ENCODE measurements around the gene TRUB1. TPM values are rescaled to one million over a fixed set of nuclear protein-coding genes. Genes with fewer than 3 reads are reported as not detected.

Gene TRUB1
- total RNA-seq, 2 experiments from 2014 or later: 16.3 to 22.6 TPM

DNA sequence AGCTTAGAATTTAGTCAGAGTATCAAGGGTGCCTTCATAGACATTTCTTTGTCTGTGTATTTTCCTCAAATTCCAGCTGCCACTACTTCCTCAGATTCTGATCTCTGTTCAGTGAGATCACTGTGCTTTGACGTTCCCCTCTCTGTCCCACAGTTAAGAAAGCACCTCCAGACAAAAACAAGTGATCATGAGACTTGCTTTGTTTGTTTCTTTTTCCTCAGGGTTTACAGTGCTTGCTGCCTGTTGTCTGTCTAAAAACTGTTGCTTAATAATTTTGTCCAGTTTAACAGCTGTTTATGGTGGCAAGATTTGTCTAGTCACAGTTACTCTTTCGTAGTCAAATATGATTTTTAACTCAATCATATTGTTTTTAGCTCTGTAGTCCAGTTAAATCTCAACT is 29.1 kb downstream of the TRUB1 start:
- H3K9me3 Mint-ChIP-seq (ENCODE audit: low read depth): peaks cover 2% of the 10 kb centered on the region
- H3K27me3 Mint-ChIP-seq: no peaks in the 10 kb centered on the region
- ATAC-seq (no peak), DNase-seq (no peak)
- H3K27ac Mint-ChIP-seq: no peak overlapping the region
- CTCF ChIA-PET: no interaction called here
- H3K4me3 Mint-ChIP-seq: no peak overlapping the region
- peaks cover 41% of the 10 kb centered on the region for H3K36me3 Mint-ChIP-seq
- peaks cover 18% of the 10 kb centered on the region for H3K4me1 Mint-ChIP-seq

DNA sequence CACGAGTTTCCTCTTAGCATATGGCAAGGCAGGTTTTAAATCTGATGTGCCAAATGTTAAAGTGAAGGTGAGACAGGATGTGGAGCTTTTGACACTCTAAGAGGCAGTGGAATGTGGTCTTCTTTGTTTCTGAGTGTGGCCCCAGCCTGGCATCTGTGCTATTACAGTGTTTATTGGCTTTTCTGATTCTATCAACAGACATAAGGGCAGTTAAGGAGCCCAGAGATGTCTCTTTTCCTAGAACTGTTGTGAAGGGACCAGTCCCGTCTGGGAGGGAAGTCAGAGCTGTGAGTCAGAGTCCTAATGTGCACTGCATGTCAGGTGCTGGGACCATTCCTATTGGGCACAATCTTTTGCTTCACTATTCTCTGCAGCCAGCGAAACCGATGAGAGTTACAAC is 32.5 kb downstream of the TRUB1 start:
- Mint-ChIP-seq H3K27ac (peak overlapping the region; percentile 50), H3K27me3 (no peaks in the 10 kb centered on the region), H3K9me3 (ENCODE audit: low read depth) (no peaks in the 10 kb centered on the region), H3K4me1 (peaks cover 18% of the 10 kb centered on the region), H3K4me3 (no peak overlapping the region), H3K36me3 (peaks cover 30% of the 10 kb centered on the region)
- CTCF ChIA-PET: interaction anchor here (0.6 to 1.4 kb wide), 2 partner anchors 27 to 40 kb away, joined by 3 to 6 read pairs; no protein-coding TSS in a partner anchor
- ATAC-seq: peak; percentile 57
- peak; percentile 44 for DNase-seq

- Mint-ChIP-seq H3K9me3 (ENCODE audit: low read depth) (no peaks in the 10 kb centered on the region), H3K4me3 (no peak overlapping the region), H3K27me3 (no peaks in the 10 kb centered on the region), H3K36me3 (peaks cover 21% of the 10 kb centered on the region), H3K4me1 (peaks cover 15% of the 10 kb centered on the region), H3K27ac (no peak overlapping the region)
- DNase-seq (no peak), ATAC-seq (no peak)
- CTCF ChIA-PET: interaction anchor here (1.0 to 1.5 kb wide), 2 partner anchors 19 to 97 kb away, joined by 3 read pairs; no protein-coding TSS in a partner anchor
Measured at GRCh38 chr10:114973306-114973705, 35.3 kb downstream of the TRUB1 start.

DNA sequence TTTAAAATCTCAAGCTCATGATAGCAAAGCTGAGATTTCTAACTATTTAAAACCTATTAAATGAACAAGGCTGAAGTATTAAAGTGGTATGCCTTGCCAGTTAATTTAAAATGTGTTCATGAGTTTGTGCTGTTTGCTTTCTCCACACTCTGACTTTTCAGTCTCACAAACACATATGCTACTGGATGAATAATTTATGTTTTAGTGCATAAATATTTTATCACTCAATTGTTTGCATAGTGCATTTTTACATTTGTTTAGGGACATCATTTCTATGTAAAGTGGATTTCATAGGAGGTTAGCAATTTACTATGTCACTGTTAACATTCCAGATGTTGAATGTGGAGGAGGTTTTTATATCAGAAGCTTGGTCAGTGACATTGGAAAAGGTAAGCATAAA is 36.0 kb downstream of the TRUB1 start:
- no peak overlapping the region for H3K4me3 Mint-ChIP-seq

DNA sequence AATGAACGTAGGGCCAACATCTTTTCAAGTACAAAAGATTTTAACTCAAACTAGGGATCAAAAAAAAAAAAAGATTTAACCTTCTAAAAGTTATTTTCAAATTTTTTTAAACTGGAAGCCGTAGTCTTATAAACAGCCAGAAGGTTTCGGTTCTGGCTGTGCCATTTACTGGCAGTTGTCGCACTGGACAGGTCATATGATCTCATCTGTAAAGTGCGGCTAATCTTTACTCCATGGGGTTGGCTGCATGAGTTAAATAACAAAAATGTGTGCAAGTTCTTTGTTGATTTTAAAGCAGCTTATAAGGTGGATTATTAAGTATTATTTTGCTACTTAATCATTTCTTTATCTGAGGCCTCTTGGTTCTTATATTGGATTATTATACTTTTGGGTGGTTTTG is 36.6 kb downstream of the TRUB1 start:
- no peaks in the 10 kb centered on the region for H3K9me3 Mint-ChIP-seq (ENCODE audit: low read depth)
- DNase-seq: no peak
- peaks cover 21% of the 10 kb centered on the region for H3K36me3 Mint-ChIP-seq
- peaks cover 11% of the 10 kb centered on the region for H3K4me1 Mint-ChIP-seq
- no peak for ATAC-seq
- CTCF ChIA-PET: interaction anchor here (0.6 kb wide), 1 partner anchor 821 kb away, joined by 3 read pairs; no protein-coding TSS in a partner anchor
- H3K4me3 Mint-ChIP-seq: no peak overlapping the region
- no peaks in the 10 kb centered on the region for H3K27me3 Mint-ChIP-seq
- H3K27ac Mint-ChIP-seq: no peak overlapping the region

More for the DNA sequence above, 36.0 kb downstream of the TRUB1 start:
- no peaks in the 10 kb centered on the region for H3K9me3 Mint-ChIP-seq (ENCODE audit: low read depth)
- peaks cover 13% of the 10 kb centered on the region for H3K4me1 Mint-ChIP-seq
- no peaks in the 10 kb centered on the region for H3K27me3 Mint-ChIP-seq
- CTCF ChIA-PET: interaction anchor here (1.0 kb wide), 1 partner anchor 97 kb away, joined by 3 read pairs; no protein-coding TSS in a partner anchor
- DNase-seq (no peak), ATAC-seq (no peak)
- H3K36me3 Mint-ChIP-seq: peaks cover 21% of the 10 kb centered on the region
- H3K27ac Mint-ChIP-seq: no peak overlapping the region

DNA sequence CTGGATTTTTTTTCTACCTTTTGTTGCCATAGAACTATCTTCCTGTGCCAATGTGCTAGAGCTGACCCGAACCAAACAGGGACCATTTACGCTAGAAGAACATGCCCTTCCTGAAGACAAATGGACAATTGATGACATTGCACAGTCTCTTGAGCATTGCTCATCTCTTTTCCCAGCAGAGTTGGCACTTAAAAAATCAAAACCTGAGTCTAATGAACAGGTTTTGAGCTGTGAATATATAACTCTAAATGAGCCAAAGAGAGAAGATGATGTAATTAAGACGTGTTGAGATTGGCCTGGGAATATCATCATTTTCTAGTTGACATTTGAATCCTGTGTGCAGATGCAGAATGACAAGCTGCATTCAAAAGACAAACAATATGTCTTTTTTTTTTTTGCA is 37.1 kb downstream of the TRUB1 start:
- Mint-ChIP-seq H3K36me3 (peaks cover 25% of the 10 kb centered on the region), H3K27ac (no peak overlapping the region), H3K4me1 (peaks cover 8% of the 10 kb centered on the region), H3K27me3 (no peaks in the 10 kb centered on the region), H3K9me3 (ENCODE audit: low read depth) (no peaks in the 10 kb centered on the region), H3K4me3 (no peak overlapping the region)
- DNase-seq (no peak), ATAC-seq (no peak)
- CTCF ChIA-PET: interaction anchor here (0.6 kb wide), 1 partner anchor 822 kb away, joined by 3 read pairs; no protein-coding TSS in a partner anchor

DNA sequence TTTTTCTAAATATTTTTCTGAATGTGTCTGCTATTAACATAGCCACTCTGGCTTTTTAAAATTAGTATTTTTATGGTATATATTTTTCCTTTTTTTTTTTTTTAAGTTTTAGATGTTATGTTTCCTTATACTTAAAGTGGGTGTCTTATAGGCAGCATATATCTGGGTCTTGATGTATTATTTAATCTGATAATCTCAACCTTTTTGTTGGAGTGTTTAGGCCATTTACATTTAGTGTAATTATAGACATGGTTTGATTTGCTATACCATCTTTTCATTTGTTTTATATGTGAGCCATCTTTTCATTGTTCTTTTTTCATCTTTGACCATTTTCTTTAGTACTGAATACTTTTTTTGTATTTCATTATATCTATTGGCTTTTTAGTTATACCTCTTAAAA is 45.0 kb downstream of the TRUB1 start:
- H3K36me3 Mint-ChIP-seq: peaks cover 54% of the 10 kb centered on the region
- ATAC-seq: no peak
- H3K4me1 Mint-ChIP-seq: no peaks in the 10 kb centered on the region
- CTCF ChIA-PET: no interaction called here
- H3K27ac Mint-ChIP-seq: no peak overlapping the region
- no peak overlapping the region for H3K4me3 Mint-ChIP-seq
- no peaks in the 10 kb centered on the region for H3K27me3 Mint-ChIP-seq
- no peak for DNase-seq
- peaks cover 13% of the 10 kb centered on the region for H3K9me3 Mint-ChIP-seq (ENCODE audit: low read depth)

GRCh38 chr10:114987995-114988394 is 50.0 kb downstream of the TRUB1 start:
- H3K27me3 Mint-ChIP-seq: no peaks in the 10 kb centered on the region
- H3K27ac Mint-ChIP-seq: no peak overlapping the region
- peaks cover 37% of the 10 kb centered on the region for H3K36me3 Mint-ChIP-seq
- CTCF ChIA-PET: interaction anchor here (0.9 kb wide), 1 partner anchor 9 kb away, joined by 3 read pairs; no protein-coding TSS in a partner anchor
- H3K4me3 Mint-ChIP-seq: no peak overlapping the region
- DNase-seq: no peak
- ATAC-seq: no peak
- H3K4me1 Mint-ChIP-seq: no peaks in the 10 kb centered on the region
- H3K9me3 Mint-ChIP-seq (ENCODE audit: low read depth): peaks cover 13% of the 10 kb centered on the region

- no peak overlapping the region for H3K27ac Mint-ChIP-seq
- H3K36me3 Mint-ChIP-seq: peaks cover 14% of the 10 kb centered on the region
- CTCF ChIA-PET: no interaction called here
- H3K27me3 Mint-ChIP-seq: no peaks in the 10 kb centered on the region
- DNase-seq (no peak), ATAC-seq (no peak)
- peaks cover 2% of the 10 kb centered on the region for H3K9me3 Mint-ChIP-seq (ENCODE audit: low read depth)
- H3K4me1 Mint-ChIP-seq: no peaks in the 10 kb centered on the region
- H3K4me3 Mint-ChIP-seq: no peak overlapping the region
Measured at GRCh38 chr10:114990586-114990985, 52.6 kb downstream of the TRUB1 start.

DNA sequence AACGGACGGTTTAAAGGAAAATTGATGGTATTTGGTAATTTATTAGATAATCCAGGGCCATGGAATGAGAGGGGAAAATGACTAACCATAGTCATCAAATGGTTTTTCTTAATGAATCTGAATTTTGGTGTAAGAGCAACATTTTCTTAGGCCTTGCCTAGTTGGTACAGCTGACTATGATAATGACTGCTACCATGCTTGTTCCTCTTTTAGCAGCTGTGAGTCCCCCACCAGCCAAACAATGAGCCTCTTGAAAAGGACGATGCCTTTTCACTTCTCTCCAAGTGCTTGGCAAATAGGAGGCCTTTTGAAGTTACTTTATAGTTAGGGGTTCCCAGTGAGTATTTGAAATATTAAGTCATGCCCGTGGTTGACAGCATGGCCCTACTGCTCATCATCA is 53.0 kb downstream of the TRUB1 start:
- peaks cover 2% of the 10 kb centered on the region for H3K9me3 Mint-ChIP-seq (ENCODE audit: low read depth)

GRCh38 chr10:114992189-114992775 is 54.3 kb downstream of the TRUB1 start:
- Mint-ChIP-seq H3K9me3 (ENCODE audit: low read depth) (peaks cover under 1% of the 10 kb centered on the region), H3K4me3 (no peak overlapping the region), H3K4me1 (no peaks in the 10 kb centered on the region), H3K27me3 (no peaks in the 10 kb centered on the region), H3K27ac (no peak overlapping the region), H3K36me3 (peaks cover 10% of the 10 kb centered on the region)
- DNase-seq (no peak), ATAC-seq (no peak)
- CTCF ChIA-PET: no interaction called here

More for the DNA sequence above, 53.0 kb downstream of the TRUB1 start:
- H3K27me3 Mint-ChIP-seq: no peaks in the 10 kb centered on the region
- CTCF ChIA-PET: no interaction called here
- no peak for ATAC-seq
- no peak overlapping the region for H3K4me3 Mint-ChIP-seq
- peaks cover 14% of the 10 kb centered on the region for H3K36me3 Mint-ChIP-seq
- H3K4me1 Mint-ChIP-seq: no peaks in the 10 kb centered on the region
- no peak overlapping the region for H3K27ac Mint-ChIP-seq
- no peak for DNase-seq

DNA sequence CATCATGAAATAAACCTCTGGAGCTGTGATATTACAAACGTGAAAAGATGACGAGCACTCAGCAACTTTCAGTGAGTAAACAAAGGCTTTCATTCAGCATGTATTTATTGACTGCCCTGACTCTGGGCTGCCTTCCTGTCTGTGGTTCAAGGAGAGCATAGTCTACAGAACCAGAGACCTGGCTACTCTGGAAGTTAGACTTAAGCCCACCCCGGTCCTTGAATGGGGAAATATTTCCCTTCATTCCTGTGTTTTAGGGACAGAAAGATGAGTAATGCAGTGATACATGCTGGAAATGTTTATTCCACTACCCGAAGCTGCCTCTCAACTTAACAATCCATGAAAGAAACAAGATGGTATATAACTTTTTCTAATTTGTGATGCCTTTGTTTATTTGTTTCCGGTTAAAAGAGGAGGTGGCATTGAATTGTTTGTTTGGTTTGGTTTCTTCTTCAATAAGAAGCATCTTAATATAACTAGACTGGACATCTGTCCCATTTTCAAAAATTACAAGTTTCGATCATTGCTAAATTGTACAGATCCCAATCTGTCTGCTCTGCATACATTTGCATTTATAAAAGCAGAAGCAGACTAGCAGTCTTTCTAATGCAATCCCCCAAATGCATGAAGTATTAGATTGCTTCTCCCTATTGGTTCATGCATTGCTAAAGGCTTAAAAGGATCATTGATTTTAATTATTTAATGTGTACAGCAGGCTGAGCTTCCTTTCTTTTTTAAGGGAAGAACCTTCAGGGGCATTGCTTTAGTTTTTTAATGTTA is 57.7 kb downstream of the TRUB1 start:
- no peak for ATAC-seq
- Mint-ChIP-seq H3K4me3 (no peak overlapping the region), H3K36me3 (no peaks in the 10 kb centered on the region), H3K27me3 (no peaks in the 10 kb centered on the region), H3K9me3 (ENCODE audit: low read depth) (no peaks in the 10 kb centered on the region), H3K4me1 (no peaks in the 10 kb centered on the region), H3K27ac (no peak overlapping the region)
- no peak for DNase-seq
- CTCF ChIA-PET: no interaction called here

- DNase-seq: no peak
- Mint-ChIP-seq H3K4me3 (no peak overlapping the region), H3K36me3 (no peaks in the 10 kb centered on the region), H3K4me1 (peaks cover 2% of the 10 kb centered on the region), H3K27ac (no peak overlapping the region), H3K27me3 (no peaks in the 10 kb centered on the region), H3K9me3 (ENCODE audit: low read depth) (no peaks in the 10 kb centered on the region)
- CTCF ChIA-PET: interaction anchor here (0.9 kb wide), 1 partner anchor 8 kb away, joined by 3 read pairs; no protein-coding TSS in a partner anchor
- no peak for ATAC-seq
Measured at GRCh38 chr10:114996542-114996941, 58.5 kb downstream of the TRUB1 start.

DNA sequence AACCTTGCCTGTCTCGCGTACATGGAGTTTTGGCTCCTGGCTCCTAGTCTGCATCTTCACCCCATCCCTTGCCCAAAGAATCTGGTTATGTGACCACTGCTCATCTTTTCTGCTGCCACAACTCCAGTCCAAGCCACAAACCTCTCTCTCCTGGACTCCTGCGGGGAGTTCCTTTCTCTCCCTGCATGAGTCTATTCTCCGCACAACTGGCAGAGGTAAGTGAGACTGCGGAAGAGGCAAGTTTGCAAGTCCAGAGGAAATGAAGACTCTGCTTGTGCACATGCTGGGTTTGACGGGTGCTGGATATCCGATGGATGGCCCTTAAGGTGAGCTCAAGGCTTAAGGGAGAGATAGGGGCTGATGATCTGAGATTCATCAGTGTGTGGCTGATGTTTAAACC is 61.0 kb downstream of the TRUB1 start:
- Mint-ChIP-seq H3K36me3 (no peaks in the 10 kb centered on the region), H3K27ac (no peak overlapping the region), H3K4me1 (peaks cover 7% of the 10 kb centered on the region), H3K9me3 (ENCODE audit: low read depth) (no peaks in the 10 kb centered on the region), H3K27me3 (peaks cover 5% of the 10 kb centered on the region), H3K4me3 (no peak overlapping the region)
- ATAC-seq (no peak), DNase-seq (no peak)
- CTCF ChIA-PET: no interaction called here
